SIG-M5 (cell line): Measurements from ENCODE around the gene CMIP.

Experiments
- DNase-seq: peaks from one replicate; lab custom pipeline; 2025; lab: John Stamatoyannopoulos, UW

Gene CMIP

DNA sequence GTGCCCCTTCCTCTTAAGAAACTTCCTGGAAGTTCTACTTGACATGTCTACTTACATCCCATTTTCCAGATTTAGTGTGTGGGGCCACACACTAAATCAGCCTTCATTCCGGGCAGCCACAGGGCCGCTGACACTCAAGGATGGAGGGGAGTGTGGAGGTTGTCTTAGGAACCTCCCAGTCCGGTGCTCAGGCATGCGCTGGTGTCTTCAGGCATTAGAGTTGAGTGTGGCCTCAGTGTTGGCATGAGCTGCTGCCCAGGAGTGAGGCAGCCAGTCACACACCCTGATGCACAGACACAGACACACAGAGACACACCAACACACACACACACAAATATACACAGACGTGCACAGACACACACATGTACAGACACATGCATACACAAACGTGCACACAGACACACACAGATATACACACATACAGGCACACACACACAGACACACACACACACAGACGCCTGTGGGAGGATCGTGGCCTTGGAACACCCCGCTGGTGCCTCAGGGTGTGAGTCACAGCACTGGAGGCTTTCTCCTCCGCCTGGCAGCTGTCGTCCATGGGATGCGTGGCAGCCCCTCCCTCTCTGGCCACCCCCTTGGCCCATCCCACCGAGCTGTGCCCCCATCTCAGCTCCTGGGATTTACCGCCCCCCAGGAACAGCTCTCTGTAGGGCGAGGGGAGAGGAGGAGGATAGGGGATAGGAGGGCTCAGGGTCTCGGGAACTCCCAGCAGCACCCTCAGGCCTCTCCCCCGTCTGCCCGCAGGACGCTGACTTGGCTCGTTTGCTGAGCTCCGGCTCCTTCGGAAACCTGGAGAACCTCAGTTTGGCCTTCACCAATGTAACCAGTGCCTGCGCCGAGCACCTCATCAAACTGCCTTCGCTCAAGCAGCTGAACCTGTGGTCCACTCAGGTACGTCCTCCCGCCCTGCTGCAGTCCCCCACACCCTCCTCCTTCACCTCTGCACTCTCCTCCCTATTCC, 258.9 kb downstream of the CMIP start:
- no peak for DNase-seq

DNA sequence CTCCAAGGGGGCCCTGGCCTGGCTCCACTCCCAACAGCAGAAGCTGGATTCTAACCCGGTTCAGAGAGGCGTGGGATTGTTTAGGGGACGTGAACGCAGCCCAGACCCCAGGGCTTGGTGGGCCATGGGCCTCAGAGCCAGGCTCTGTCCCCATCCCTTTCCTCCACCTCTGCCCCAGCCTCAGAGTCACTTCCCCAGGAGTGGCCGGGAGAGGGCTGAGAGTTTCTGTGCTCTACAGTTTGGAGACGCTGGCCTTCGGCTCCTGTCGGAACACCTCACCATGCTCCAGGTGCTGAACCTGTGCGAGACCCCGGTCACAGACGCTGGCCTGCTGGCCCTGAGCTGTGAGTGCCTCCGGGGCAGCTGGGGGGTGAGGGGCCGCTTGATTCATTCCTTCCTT, 260.7 kb downstream of the CMIP start:
- no peak for DNase-seq

DNA sequence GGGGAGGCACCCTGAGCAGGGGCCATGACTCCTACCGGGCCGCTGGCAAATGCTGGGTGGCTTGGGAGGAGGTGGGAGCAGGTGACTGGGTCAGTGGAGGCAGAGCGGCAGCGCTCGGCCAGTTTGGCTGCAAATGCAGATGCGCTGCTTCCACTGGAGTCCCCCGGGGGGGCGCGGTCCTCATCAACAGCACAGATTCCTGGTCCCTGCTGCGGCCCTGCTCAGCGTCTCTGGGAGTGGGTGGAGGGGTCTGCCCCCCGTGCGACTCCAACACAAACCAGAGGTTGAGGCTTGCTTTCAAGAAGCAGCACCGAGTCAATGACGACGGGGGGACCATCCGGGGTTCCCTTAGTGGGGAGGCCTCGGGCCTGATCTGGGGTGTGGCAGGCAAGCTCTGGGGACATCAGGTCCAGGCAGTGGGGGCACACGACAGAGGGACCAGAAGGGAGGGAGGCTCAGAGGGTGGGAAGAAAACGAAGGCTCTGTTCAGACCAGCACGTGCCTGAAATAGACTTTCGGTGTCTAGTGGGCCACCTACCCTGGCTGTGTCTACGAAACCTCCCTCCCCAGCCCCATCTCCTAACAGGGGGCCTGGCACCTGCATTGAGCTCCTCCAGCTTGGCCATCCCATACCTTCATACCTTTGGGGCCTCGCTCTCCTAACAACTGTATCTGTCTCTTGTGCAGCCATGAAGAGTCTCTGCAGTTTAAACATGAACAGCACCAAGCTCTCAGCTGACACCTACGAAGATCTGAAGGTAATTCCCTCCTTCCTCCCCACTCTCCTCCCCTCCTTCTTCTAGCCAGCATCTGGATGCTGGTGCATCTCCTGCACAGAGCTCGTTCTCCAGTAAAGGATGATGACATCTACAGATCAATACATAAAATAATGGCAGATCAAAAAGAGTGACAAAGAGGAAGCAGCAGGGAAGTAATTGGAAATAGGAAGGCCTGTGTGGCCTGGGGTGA, 262.0 kb downstream of the CMIP start:
- DNase-seq: no peak

DNA sequence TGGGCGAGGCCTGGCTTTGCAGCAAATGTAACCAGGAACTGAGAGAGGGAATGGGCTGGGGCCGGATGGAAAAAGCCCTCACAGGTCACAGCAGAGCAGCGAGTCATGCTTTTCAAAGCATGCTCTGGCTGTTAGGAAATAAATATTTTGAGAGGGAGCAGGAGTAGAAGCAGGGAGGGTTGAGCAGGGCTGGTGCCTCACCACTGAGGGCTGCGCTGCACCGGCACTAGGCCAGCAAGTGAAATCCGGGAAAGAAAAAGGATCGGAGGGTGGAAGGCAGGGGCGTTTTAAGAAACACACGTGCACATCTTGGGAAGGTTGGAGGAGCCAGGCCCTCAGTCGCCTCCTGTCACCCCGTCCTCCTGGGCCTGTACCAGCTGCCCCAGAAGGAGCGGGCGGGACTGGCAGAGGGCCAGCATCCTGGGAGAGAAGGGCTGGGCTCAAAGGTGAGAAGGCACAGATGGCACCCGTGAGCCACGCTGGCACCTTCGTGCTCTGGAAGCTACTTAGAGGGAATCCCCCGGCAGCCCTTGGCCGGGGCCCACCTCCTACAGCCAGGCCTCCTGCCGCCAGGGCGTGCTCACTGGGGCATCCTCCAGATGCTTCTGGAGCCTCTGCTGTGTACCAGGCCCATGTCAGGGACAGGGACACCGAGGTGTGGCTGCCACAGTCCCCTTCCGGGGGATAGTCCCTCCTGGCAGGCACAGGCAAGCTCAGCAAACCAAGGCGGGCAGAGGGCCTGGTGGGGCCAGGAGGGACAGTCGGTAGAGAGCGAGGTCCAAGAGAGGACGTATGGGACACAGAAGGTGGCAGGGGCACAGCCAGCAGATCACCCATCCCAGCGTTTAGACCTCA, 263.0 kb downstream of the CMIP start:
- no peak for DNase-seq

DNA sequence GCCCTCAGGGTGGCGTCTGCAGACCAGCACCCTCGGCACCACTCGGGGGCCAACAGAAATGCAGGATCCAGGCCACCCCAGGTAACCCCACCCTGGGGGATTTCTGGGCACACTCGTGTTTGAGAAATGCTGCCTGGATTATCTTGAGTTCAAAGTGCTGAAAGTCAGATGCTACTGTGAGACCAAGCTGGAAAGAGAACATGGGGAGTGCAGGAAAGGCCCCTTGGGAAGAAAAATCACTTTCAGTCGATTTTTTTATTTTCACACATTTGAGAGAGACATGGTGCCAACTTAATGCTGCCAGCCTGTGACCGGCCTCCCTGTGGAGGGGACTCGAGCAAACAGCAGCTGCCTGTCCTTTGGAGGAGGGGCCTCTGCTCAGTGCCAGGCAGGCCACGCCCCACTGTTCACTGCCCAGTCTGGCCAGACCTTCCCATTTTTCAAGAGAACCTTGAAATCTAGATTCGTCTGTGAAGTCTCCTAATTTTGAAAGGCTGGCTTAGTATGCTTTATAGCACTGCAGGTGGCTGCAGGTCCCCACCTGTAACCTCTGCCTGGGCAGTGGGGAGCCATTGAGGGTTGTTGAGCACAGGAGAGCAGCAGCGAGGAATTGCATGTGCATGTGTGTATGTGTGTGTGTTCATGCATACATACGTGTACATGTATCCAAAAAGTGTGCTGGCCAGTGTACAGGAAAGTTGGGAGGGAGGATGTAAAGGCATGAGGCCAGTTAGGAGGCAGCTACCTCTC, 263.8 kb downstream of the CMIP start:
- DNase-seq: no peak

DNA sequence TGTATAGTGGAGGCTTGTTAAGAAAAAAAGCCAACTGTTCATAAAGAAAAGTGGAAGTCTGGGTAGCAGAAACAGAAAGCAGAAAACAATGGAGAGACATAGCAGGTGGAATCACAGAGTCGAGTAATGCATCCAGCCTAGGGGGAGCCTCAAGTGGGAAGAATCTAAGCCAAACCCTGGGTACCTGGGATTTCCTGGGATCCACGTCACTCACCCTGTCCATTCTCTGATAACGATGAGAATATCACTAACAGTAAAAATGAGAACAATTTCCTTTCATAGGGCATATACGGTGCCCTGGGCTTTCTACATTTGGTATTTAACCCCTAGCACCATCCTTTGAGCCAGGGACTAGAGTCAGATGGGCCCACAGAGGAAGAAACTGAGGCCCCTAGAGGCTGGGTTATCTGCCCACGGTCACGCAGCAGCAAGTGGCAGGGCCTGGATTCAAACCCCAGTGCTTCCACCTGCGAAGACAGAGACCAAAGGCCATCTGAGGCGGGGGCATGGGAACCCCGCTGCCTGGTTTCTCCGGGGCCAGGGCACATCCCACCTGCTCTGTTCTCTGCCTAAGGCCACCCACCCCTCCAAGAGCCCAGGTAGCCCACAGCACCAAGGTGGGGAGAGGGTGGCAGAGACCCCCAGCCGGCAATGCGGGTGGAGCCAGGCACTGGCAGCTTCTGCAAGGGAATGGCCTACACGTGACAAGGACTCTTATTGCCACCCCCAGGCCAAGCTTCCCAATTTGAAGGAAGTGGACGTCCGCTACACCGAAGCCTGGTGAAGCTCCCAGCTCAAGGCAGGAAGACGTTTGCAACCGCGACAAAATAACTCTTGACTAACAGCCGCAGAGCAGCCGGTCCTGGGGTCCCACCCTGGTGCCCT, 264.6 kb downstream of the CMIP start:
- DNase-seq: no peak

DNA sequence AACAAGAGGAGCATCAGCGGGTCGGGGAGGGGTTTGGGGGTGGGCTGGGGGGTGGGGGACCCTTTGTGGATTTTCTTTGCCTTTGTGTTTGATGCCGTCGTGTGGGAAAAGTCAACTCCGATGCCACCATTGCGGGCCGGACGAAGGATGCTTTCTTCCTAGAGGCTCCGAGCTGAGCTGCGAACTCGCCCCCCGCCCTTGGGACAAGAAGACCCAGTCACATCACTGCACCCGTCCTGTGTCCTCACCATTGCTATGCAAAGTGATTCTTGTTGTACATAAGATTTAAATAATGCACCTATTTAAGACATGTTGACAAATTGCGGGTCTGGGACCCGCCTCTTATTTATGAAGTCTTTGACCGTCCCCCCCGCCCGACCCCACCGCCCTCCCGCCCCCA, 265.4 kb downstream of the CMIP start:
- no peak for DNase-seq

DNA sequence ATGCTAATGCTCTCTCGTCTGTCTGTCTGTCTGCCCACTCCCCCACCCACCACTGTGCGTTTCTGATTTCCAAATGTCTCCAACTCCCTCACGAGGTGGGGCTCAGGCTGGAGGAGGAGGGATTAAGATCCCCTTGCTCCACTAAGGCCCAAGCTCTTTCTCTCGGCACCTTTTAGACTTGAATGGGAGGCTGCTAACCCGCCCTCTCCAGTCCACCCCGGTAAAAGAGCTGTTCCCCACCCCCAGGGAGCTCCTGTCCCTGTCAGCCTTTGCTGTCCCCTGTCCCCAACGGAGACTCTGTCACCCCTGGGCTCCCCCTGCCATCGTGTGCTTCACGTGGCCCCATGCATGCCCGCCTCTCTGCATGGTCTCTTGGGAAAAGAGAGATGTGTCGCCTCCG, 266.0 kb downstream of the CMIP start:
- no peak for DNase-seq

DNA sequence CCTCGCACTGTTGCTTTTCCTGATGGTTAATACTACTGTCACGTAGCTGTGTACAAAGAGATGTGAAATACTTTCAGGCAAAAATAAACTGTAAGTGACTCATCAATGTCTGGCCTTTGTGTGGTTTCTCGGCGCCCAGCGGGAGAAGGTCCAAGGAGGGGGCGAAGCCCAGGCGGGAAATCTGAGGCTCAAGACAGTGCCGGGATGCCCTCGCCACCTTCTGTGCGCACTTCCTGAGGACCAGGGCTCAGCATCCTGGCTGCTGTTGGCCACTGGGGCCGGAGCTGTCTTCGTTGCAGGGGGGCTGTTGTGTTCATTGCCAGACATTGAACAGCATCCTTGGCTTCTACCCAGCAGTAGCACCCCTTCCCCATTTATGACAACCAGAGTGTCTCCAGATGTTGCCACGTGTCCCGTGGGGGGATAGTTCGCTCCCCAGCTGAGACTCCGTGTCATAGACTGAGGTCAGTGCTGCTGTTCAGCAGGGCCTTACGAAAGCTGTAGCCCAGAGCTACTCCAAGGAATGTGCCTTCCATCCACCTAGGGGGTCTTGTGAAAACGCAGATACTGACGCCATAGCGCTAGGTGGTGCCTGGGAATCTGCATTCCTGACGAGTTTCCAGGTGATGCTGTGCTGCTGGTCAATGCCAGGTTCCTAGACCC, 267.2 kb downstream of the CMIP start:
- DNase-seq: no peak

DNA sequence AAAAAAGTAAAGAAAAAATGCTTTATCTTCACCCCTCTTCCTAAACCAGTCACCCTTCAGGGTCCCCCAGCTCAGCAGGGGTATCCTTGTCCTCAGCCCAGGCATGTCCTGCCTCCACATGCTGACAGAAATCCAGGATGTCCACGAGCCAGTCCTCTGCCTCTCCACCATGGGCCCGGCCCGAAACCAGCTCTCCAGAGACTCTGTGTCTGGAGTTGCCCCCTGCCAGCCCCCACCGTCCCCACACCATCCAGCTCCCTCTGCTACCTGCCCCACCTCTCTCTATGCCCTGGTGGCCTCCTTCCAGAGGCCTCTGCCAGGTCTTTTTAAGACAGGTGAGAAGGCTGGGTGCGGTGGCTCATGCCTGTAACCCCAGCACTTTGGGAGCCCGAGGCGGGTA, 268.1 kb downstream of the CMIP start:
- DNase-seq: no peak

DNA sequence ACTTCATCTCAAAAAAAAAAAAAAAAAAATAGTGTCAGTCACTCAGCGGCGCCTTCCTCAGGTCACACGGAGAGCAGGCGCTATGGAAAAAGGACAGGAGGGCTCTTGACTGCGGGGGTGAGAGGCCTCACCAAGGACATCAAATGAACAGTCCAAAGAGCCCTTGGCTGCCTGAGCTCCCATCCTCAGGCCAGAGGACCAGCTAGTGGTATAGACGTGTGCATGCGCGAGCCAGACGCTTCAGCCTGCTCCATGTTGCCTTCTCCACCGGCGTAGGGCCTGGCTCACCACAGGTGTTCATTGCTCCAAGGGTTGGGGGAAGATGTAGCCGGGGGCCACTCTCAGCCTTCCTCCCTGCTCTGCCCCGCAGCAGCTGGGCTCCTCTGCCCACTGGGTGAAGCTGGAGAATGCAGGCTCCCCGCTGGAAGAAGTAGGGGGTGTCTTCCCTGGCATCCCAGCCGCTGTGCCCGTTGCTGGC, 268.7 kb downstream of the CMIP start:
- DNase-seq: no peak

DNA sequence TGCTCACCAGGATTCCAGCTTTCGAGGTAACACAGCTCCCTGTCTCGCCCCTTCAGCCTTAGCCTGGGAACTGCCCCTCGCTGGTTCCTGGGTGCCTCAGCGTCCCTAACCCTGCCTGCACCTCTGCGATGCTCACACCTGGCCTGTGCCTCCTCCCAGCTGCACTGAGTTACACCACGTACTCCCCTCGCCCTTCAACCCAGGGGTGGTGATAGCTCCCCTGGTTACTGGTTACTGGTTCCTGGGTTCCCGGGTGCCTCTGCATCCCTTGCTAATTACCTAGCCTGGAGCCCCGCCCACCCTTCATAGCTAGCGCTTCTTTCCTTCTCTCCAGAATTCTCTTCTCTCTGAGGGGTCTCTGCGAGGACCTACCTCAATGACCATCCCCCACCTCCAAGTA, 269.2 kb downstream of the CMIP start:
- DNase-seq: no peak

DNA sequence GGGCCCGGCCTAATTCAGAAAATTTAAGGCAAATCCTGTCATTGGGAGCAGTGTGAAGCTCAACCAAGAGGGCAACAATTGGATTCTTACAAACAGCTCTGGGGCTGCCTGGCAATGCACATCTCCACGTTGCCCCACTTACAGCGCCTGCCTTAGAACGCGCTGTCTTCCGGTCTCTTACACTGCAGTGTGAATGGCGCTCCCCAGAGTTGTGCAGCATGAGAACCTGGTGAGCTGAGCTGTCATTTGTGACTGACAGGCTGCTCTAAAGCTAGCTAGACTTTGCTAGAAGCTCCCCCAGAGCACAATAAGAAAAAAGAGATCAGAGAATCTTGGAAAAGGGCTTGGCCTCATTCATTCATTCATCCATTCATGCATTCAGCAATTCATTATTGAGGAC, 270.0 kb downstream of the CMIP start:
- DNase-seq: no peak

DNA sequence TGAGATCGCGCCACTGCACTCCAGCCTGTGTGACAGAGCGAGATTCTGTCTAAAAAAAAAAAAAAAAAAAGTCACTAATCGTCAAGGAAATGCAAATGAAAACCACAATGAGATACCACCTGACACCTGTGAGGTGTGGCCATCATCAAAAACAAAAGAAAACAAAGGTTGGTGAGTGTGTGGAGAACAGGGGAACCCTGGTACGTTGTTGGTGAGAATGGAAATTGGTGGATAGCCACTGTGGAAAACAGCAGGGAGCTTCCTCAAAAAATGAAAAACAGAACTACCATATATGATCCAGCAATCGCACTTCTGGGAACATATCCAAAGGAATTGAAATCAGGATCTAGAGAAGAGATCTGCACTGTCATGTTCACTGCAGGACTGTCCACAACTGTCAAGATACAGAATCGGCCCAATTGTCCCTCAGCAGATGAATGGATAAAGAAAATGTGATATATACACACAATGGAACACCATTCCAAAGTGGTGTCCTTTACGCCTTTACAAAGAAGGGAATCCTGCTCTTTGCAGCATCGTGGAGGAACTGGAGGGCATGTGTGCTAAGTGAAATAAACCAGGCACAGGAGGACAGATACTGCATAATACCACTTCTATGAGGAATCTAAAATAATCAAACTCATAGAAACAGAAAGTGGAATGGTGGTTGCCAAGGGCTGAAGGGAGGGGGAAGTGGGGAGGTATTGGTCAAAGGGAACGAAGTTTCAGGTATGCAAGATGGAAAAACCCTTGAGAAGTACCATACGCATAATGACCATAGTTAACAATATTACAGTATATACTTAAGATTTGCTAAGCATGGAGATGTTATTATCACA, 271.0 kb downstream of the CMIP start:
- no peak for DNase-seq

DNA sequence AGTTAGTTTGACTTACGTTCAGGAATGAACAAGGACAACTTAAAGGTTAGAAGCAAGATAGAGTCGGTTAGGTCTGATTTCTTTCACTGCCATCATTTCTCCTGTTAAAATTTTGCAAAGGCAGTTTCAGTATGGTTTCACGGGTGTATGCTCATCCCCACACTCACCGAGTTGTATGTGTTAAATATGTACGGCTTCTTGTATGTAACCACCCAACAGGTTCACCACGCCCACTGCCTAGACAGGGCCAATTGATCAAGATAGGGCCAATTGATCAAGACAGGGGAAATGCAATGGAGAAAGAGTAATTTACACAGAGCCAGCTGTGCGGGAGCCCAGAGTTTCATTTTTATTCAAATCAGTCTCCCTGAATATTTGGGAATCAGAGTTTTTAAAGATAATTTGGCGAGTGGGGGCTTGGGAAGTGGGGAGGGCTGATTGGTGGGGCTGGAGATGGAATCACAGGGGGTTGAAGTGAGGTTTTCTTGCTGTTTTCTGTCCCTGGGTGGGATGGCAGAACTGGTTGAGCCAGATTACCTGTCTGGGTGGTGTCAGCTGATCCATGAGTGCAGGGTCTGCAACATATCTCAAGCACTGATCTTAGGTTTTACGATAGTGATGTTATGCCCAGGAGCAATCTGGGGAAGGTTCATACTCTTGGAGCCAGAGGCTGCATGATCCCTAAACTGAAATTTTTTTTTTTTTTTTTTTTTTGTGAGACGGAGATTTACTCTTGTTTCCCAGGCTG, 272.0 kb downstream of the CMIP start:
- DNase-seq: no peak

DNA sequence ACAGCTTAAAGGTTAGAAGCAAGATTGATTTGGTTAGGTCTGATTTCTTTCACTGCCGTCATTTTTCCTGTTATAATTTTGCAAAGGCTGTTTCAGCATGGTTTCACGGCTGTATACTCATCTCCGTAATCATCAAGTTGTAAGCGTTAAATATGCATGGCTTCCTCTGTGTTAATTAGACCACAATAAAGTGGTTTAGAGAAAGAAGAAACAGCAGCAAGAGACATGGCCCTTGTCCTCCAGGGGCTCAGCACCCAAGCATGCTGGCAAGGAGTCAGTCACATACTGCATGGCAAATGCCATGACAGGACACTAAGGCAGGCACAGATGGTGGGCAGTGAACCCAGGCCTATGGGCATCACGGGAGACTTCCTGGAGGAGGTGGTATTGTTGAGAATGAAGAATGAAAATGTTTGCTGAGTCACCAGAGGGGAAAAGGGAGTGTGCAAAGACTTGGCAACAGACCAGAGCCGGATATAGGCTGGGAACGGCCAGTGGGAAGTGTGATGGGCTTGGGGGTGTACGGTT, 273.1 kb downstream of the CMIP start:
- no peak for DNase-seq

DNA sequence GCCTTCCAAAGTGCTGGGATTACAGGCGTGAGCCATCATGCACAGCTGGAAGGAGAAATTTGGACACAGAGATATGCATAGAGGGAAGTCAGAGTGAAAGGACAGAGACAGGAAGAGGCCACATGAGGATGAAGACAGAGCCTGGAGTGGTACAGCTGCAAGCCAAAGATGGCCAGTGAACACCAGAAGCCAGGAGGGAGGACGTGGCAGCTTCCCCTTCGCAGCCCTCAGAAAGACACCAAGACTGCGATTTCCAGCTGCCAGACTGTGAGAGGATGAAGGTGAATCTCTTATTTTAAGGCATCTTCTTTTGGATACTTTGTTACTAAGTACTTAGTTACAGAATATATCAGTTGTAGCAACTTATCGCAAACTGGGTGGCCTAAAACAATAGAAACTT, 274.0 kb downstream of the CMIP start:
- no peak for DNase-seq
